Large intestine (tissue), 3 donors: ENCODE results near the gene TMEM100. TPM values are rescaled to one million over a fixed set of nuclear protein-coding genes. Genes with fewer than 3 reads are reported as not detected.

Source experiments
- DNase-seq, 2 donors: peaks; one replicate each; pipeline versions ENCODE4 v3.0.0 to v3.0.0-alpha.2; 2013
- H3K27ac ChIP-seq: one replicate; pipeline ENCODE4 v1.5.1; 2013; ENCODE audit warnings: low read length
- H3K27me3 ChIP-seq: 2 replicates; pipeline ENCODE4 v1.6.1; 2013; ENCODE audit warnings: low read length; ENCODE audit not compliant: control insufficient read depth, insufficient read depth
- H3K36me3 ChIP-seq: 2 replicates; pipeline ENCODE4 v1.6.1; 2013; ENCODE audit warnings: low read length; ENCODE audit not compliant: control insufficient read depth, insufficient read depth
- H3K4me1 ChIP-seq: one replicate; pipeline ENCODE4 v1.6.1; 2013; ENCODE audit warnings: low read length; ENCODE audit not compliant: control insufficient read depth, insufficient read depth
- H3K4me3 ChIP-seq: one replicate; pipeline ENCODE4 v1.5.1; 2013; ENCODE audit warnings: low read length
- H3K9me3 ChIP-seq: one replicate; pipeline ENCODE4 v1.6.1; 2013; ENCODE audit warnings: mild to moderate bottlenecking, low read depth, low read length, moderate library complexity; ENCODE audit not compliant: control insufficient read depth
- WGBS: methylation state at CpG from one replicate; pipeline ENCODE4 v1.1.5; 2013; ENCODE audit warnings: low lambda C conversion rate; ENCODE audit not compliant: insufficient coverage; 5-methylcytosine and 5-hydroxymethylcytosine counted together
- polyA plus RNA-seq: library from polyadenylated mRNA; unstranded; fragments of 120-200 nt; gene quantifications from one replicate; pipeline ENCODE4 v1.2.1, GENCODE V29; 2013

TMEM100 gene
- polyA plus RNA-seq, 1 donor, result 12.6 TPM

DNA sequence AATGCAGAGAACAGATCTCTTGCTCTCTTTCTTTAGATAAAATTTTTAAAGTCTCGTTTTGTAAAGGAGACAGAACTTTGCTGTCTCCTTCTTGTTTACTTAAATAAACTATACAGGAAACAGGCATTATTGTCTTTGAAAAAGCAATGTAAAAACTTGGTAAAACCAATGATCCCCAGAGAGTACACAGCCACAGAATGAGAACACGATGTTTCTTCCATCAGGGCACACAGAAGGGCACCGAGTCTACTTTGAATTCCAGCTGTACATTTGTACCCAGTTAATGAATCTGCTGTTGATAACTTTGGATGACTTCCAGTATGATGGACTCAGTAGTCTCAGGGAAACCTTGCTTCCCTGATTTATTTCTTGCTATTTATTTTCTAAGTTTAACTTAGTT is 8.1 kb upstream of the TMEM100 start:
- no peak overlapping the region for H3K27ac ChIP-seq
- no peaks in the 10 kb centered on the region for H3K4me1 ChIP-seq
- peaks cover 10% of the 10 kb centered on the region for H3K27me3 ChIP-seq
- no peaks in the 10 kb centered on the region for H3K9me3 ChIP-seq
- no peaks in the 10 kb centered on the region for H3K36me3 ChIP-seq
- H3K4me3 ChIP-seq, result no peak overlapping the region
- WGBS, result 0% methylated on average over 1 of the region's 3 CpGs
- DNase-seq, result no peak

DNA sequence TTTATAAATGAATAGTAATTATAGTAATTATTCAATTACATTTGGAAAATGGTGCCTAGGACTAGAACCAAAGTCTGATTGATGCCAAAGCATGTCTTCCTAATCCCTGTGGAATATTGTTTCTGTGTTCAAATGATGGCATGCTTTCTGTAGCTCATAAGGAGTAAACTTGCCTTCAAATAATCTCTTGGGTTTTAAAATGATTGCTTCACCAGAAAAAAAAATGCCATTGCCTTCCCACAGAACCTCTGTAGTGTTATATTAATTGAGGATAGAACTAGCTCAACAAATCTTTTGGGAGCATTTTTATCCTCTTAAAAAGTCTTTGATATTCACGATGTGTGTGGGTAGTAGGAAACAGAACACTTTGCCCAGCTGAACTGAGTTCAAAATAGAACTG is 7.7 kb upstream of the TMEM100 start:
- H3K36me3 ChIP-seq, result no peaks in the 10 kb centered on the region

DNA sequence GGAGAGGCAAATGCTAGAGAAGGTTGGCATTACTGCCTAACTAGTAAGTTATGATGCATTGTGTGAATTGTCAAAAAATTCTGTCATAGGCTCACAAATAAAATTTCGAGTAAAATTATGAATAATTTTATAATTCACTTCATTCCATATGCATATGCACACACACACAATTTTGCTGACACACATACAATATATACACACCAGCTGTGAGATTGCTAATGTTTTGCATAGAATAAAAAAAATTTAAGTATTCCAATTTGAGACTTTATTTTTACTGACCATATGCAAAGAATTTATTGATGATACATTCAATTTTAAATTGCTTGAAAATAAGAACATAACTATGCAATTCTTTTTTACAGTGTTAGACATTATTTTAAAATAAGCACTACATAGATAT is 6.8 kb upstream of the TMEM100 start:
- Histone ChIP-seq H3K4me3 (no peak overlapping the region), H3K36me3 (no peaks in the 10 kb centered on the region), H3K27ac (no peak overlapping the region), H3K9me3 (no peaks in the 10 kb centered on the region), H3K4me1 (no peaks in the 10 kb centered on the region), H3K27me3 (peaks cover 15% of the 10 kb centered on the region)
- no CpG with 5 or more reads among the region's 1 CpG for WGBS
- no peak for DNase-seq

More for the DNA sequence above, 7.7 kb upstream of the TMEM100 start:
- no peak for DNase-seq
- no CpG with 5 or more reads among the region's 1 CpG for WGBS
- Histone ChIP-seq H3K4me3 (no peak overlapping the region), H3K9me3 (no peaks in the 10 kb centered on the region), H3K4me1 (no peaks in the 10 kb centered on the region), H3K27ac (no peak overlapping the region), H3K27me3 (peaks cover 11% of the 10 kb centered on the region)

DNA sequence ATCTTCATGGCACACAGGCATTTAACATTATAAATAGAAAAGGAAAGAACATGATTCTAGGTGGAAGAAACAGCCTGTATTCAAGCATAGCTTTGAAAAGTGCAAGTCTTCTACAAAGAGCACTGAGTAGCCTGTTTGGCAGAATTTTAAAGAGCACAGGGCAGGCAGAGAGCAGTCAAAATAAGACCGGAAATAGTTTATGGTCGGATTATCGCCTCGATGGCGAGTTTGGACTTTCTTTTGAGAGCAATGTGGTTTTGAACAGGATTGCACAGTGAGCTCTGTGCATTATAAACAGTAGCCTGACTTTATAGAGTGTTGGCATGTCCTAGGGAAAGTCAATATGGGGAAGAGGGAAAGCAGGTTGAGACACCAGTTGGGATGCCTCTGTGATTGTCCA is 6.2 kb upstream of the TMEM100 start:
- Histone ChIP-seq H3K9me3 (no peaks in the 10 kb centered on the region), H3K27ac (no peak overlapping the region), H3K27me3 (peaks cover 20% of the 10 kb centered on the region), H3K4me3 (no peak overlapping the region), H3K4me1 (no peaks in the 10 kb centered on the region), H3K36me3 (no peaks in the 10 kb centered on the region)
- no peak for DNase-seq
- no CpG with 5 or more reads among the region's 5 CpGs for WGBS

DNA sequence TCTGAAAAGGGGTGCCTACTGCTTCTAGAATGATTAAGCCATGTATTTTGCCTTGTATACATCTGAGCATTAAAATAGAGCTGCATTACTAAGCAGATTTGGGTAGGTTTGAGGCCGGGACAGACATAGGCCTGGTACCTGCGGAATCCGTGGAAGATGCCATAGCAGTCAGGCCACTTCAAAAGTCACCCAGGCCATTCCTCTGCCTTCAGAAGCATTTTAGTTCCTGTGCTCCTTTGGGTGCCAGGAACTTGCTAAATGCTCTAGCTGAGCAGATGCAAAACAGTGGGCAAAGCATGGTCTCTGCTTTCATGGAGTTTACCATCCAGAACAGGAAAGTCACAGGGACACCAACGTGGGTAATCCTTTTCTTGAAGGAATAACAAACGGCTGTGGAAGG is 5.7 kb upstream of the TMEM100 start:
- 60% methylated on average over 1 of the region's 5 CpGs for WGBS
- no peak overlapping the region for H3K27ac ChIP-seq
- H3K4me1 ChIP-seq, result no peaks in the 10 kb centered on the region
- H3K9me3 ChIP-seq, result no peaks in the 10 kb centered on the region
- no peak overlapping the region for H3K4me3 ChIP-seq
- no peaks in the 10 kb centered on the region for H3K36me3 ChIP-seq
- DNase-seq, result no peak
- peaks cover 20% of the 10 kb centered on the region for H3K27me3 ChIP-seq

DNA sequence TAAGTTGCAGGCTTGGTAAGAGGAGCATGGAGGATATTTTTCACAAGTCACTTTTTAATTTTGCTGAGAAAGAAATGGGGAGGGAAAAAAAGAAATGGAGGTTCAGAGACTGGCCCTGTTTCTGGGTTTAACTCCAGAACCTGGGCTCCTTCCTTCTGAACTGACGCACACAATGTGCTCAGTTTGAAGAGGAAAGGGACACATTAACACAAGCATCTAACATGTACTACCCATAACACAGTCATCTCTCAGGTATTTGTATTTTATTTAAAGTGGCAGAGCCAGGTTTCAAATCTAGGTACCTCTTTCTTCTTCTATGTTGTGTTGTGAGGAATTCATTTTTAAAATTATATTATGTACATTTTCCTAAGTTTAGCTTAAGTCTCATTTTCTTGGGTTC is 5.3 kb upstream of the TMEM100 start:
- no peak for DNase-seq
- WGBS, result no CpG with 5 or more reads among the region's 1 CpG
- Histone ChIP-seq H3K9me3 (no peaks in the 10 kb centered on the region), H3K27ac (no peak overlapping the region), H3K27me3 (peaks cover 24% of the 10 kb centered on the region), H3K36me3 (no peaks in the 10 kb centered on the region), H3K4me3 (no peak overlapping the region), H3K4me1 (no peaks in the 10 kb centered on the region)

DNA sequence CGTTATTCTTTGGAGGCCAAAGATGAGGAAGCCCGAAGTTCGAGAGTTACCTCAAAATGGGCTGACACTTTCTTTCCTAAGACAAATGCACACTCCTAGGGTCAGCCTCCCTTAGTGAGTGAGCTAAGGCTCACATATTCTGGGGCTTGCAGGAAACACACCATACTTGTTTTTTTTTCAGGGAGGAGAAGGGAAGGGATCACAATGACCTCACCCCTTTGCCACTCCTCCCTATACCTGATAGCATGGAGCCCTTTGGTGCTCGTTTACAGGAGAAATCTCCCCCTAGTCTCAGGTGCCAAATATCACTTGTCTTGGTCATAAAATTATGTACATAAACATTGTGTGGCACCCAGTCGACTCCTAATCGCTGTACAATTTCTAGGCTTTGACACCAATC is 4.6 kb upstream of the TMEM100 start:
- H3K27ac ChIP-seq, result no peak overlapping the region
- no peaks in the 10 kb centered on the region for H3K36me3 ChIP-seq
- no peaks in the 10 kb centered on the region for H3K4me1 ChIP-seq
- no CpG with 5 or more reads among the region's 6 CpGs for WGBS
- H3K4me3 ChIP-seq, result no peak overlapping the region
- H3K27me3 ChIP-seq, result peaks cover 27% of the 10 kb centered on the region
- DNase-seq, result no peak
- H3K9me3 ChIP-seq, result no peaks in the 10 kb centered on the region

DNA sequence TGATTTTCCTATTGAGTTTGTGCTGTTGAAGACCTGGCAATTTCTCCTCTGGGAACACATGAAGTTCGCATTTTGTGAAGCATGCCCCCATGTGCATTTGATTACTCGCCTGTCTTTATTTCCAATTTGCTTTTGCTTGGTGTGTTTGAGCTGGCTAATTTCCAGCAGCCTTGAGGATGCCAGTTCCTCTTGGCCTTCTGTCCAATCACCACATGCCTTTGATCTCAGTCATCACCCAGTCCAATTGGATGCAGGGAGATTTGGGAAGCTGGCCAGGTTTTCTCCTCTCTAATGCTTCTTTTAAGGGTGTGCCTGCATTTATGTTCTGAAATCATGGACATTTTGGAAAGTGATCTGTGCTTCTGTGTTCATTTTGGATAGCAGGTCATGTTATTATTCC is 3.8 kb upstream of the TMEM100 start:
- no peaks in the 10 kb centered on the region for H3K9me3 ChIP-seq
- no peak for DNase-seq
- H3K27me3 ChIP-seq, result peaks cover 22% of the 10 kb centered on the region
- H3K4me3 ChIP-seq, result no peak overlapping the region
- H3K27ac ChIP-seq, result no peak overlapping the region
- H3K4me1 ChIP-seq, result no peaks in the 10 kb centered on the region
- no peaks in the 10 kb centered on the region for H3K36me3 ChIP-seq
- WGBS, result no CpG with 5 or more reads among the region's 2 CpGs

DNA sequence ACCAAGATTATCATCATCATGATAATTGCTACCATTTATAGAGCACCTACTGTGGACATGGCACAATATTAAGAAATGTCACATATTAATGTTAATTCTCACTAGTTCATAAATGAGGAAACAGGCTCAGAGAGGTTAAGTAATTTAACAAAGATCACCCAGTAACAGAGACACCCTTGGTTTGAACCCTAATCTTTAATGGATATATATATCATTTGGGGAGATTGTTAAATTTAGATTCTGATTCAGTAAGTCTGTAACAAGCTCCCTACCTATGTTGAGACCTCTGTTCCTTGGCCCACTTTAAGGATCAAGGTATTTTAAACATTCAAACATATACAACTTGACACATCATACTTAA is 804 bp upstream of the TMEM100 start:
- DNase-seq, result no peak
- Histone ChIP-seq H3K27ac (peak overlapping the region; percentile 39), H3K4me1 (no peaks in the 10 kb centered on the region), H3K36me3 (no peaks in the 10 kb centered on the region), H3K9me3 (no peaks in the 10 kb centered on the region), H3K4me3 (peak overlapping the region; percentile 31), H3K27me3 (peaks cover 19% of the 10 kb centered on the region)

DNA sequence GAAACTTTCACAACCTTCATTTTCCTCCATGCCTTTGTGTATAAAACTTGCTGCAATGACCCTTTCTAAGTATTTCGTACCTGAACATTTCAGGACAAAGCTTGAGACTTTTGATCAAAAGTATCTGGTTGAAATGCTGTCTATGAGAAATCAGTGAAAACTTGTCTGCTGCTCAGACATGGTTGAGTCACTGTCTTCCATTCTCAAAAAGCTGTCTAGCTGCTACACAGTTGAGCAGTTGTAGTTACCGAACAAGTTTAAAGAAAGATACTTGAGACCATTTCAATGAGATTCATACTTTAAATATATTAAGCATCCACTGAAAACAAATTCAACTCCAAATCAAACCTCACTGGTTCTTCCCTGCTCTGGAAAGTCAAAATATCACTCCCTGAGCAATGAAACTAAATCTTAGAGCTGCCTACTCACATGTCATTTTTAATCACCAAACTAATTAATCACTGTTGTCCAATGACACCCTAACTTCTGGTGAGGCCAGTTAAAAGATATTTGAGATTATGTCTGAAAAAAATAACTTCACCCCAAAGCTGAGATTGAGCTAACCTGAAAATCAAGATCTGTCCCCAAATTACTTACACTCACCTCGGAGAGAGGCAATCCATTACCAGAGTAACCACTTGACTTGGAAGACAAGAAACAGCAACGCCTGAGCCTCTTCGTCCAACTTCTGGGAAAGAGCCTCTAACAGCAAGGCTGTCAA is 488 bp downstream of the TMEM100 start:
- Histone ChIP-seq H3K4me3 (peak overlapping the region; percentile 31), H3K9me3 (no peaks in the 10 kb centered on the region), H3K4me1 (no peaks in the 10 kb centered on the region), H3K27me3 (peaks cover 17% of the 10 kb centered on the region), H3K36me3 (no peaks in the 10 kb centered on the region), H3K27ac (peak overlapping the region; percentile 39)
- WGBS, result no CpG with 5 or more reads among the region's 5 CpGs
- DNase-seq, result no peak
